ENCODE results near the gene NEURL3.

NEURL3 gene

GRCh38 chr2:96486696-96487095, 18.5 kb downstream of the NEURL3 start:
- no peak overlapping the region for H3K4me3 ChIP-seq (ENCODE audit: low read length)
- TF ChIP-seq CTCF (conservative IDR thresholded peaks at IDR 0.05; ENCODE audit: low read depth, low read length): no peak
- DNase-seq (ENCODE audit: low read depth): no peak

- no peak for TF ChIP-seq CTCF (conservative IDR thresholded peaks at IDR 0.05; ENCODE audit: low read depth, low read length)
- DNase-seq (ENCODE audit: low read depth): peak; percentile 54
- peak overlapping the region; percentile 20 for H3K4me3 ChIP-seq (ENCODE audit: low read length)
Observed at GRCh38 chr2:96485751-96486651, 19.2 kb downstream of the NEURL3 start.

- no peak for TF ChIP-seq CTCF (conservative IDR thresholded peaks at IDR 0.05; ENCODE audit: low read depth, low read length)
- no peak for DNase-seq (ENCODE audit: low read depth)
- H3K4me3 ChIP-seq (ENCODE audit: low read length): no peak overlapping the region
Observed at GRCh38 chr2:96485350-96485749, 19.8 kb downstream of the NEURL3 start.

- H3K4me3 ChIP-seq (ENCODE audit: low read length): no peak overlapping the region
- TF ChIP-seq CTCF (conservative IDR thresholded peaks at IDR 0.05; ENCODE audit: low read depth, low read length): no peak
- no peak for DNase-seq (ENCODE audit: low read depth)
Observed at GRCh38 chr2:96484091-96484490, 21.1 kb downstream of the NEURL3 start.

GRCh38 chr2:96477458-96477857, 27.7 kb downstream of the NEURL3 start:
- DNase-seq (ENCODE audit: low read depth): no peak
- H3K4me3 ChIP-seq (ENCODE audit: low read length): no peak overlapping the region
- TF ChIP-seq CTCF (conservative IDR thresholded peaks at IDR 0.05; ENCODE audit: low read depth, low read length): no peak

- H3K4me3 ChIP-seq (ENCODE audit: low read length): no peak overlapping the region
- no peak for DNase-seq (ENCODE audit: low read depth)
- no peak for TF ChIP-seq CTCF (conservative IDR thresholded peaks at IDR 0.05; ENCODE audit: low read depth, low read length)
Observed at GRCh38 chr2:96471772-96472171, 33.4 kb downstream of the NEURL3 start.

- no peak overlapping the region for H3K4me3 ChIP-seq (ENCODE audit: low read length)
- DNase-seq (ENCODE audit: low read depth): no peak
- TF ChIP-seq CTCF (conservative IDR thresholded peaks at IDR 0.05; ENCODE audit: low read depth, low read length): peak; percentile 73
Observed at GRCh38 chr2:96470636-96471035, 34.5 kb downstream of the NEURL3 start.
